ENCODE data around the gene DPYSL3. TPM values are rescaled to one million over a fixed set of nuclear protein-coding genes. Genes with fewer than 3 reads are reported as not detected.

DPYSL3 gene
- total RNA-seq, 2 donors from 2014 or later: 6.5 to 10.5 TPM

DNA sequence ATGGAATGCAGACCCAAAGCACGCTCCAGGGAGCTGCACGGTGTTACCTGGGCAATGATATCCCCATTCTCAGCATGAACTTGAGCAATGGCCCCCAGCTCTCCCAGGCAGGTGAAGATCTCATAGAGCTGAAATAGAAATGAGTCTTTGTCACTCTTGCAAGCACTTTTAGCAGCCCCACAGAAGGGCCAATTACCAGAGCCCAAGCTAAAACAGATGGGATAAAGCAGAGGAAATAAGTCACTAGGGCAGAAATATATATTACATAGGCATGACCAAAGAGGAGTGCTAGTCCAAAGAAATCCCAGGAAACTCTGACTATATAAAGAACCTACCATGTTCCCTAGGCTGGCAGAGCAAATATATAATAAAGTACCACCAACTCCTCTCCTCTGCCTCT, 97.3 kb downstream of the DPYSL3 start:
- no peak for DNase-seq
- Histone ChIP-seq H3K27me3 (no peaks in the 10 kb centered on the region), H3K4me1 (peaks cover 6% of the 10 kb centered on the region), H3K36me3 (replicated peaks in 1 of 2; ENCODE audit: insufficient read depth in 1 of 2, low read depth in 2 of 2) (no peaks in the 10 kb centered on the region), H3K9me3 (no peaks in the 10 kb centered on the region), H3K27ac (no peak overlapping the region), H3K4me3 (no peak overlapping the region)
- intact Hi-C loops (cut with DNase I): no loop called here
- TF ChIP-seq, protein P1, sequence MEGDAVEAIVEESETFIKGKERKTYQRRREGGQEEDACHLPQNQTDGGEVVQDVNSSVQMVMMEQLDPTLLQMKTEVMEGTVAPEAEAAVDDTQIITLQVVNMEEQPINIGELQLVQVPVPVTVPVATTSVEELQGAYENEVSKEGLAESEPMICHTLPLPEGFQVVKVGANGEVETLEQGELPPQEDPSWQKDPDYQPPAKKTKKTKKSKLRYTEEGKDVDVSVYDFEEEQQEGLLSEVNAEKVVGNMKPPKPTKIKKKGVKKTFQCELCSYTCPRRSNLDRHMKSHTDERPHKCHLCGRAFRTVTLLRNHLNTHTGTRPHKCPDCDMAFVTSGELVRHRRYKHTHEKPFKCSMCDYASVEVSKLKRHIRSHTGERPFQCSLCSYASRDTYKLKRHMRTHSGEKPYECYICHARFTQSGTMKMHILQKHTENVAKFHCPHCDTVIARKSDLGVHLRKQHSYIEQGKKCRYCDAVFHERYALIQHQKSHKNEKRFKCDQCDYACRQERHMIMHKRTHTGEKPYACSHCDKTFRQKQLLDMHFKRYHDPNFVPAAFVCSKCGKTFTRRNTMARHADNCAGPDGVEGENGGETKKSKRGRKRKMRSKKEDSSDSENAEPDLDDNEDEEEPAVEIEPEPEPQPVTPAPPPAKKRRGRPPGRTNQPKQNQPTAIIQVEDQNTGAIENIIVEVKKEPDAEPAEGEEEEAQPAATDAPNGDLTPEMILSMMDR (IDR thresholded peaks at IDR 0.05): no peak
- no peak for TF ChIP-seq POLR2A (IDR thresholded peaks at IDR 0.05)
- 84 to 85% methylated on average over 2 of the region's 2 CpGs for WGBS, 2 donors
- no peak for ATAC-seq

DNA sequence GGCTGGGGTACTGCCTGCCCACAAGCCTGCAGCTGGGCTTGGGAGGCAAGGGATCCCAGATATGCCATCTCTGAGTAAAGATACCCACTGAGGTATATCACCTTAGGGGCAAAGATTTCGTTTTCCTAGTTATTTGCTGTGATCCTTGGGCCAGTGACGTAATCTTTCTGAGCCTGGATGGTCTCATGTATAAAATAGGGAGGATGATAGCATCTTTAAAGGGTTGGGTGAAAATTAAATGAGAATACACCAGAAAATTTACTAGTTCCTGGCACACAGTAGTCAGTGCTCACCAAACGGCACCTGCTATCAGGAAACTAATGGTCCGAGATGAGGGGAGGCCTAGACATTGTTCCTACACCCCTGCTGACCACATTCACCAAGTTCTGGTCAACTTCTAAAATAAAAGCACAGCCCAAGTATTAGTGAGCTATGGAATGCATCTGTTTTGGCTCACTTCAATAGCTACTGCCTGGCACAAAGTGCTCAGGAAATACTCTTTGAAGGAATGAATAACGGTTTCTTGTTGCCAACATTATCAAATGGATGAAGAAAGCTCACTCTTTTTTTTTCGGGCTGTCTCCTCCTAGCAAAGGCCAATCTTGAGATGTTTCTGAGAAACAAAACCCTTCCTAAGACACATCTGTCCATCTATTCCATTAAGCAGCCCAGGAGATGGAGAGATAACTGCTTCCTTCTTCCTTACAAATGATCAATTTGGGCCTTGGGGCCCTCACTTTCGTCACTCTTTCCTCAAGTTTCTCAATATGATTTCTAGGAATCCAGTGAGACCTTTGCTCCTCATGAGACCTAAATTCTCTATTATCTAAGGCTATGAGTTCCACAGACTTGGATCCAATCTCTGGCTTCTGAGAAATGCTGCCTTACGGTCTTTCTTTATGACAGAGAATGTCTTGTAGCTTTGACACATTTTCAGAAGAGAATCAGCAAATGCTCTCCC, 98.2 kb downstream of the DPYSL3 start:
- TF ChIP-seq, protein P1 (IDR thresholded peaks at IDR 0.05): no peak
- no peak for TF ChIP-seq POLR2A (IDR thresholded peaks at IDR 0.05)
- Histone ChIP-seq H3K4me3 (no peak overlapping the region), H3K4me1 (no peaks in the 10 kb centered on the region), H3K27ac (no peak overlapping the region), H3K36me3 (replicated peaks in 1 of 2; ENCODE audit: insufficient read depth in 1 of 2, low read depth in 2 of 2) (no peaks in the 10 kb centered on the region), H3K9me3 (no peaks in the 10 kb centered on the region), H3K27me3 (no peaks in the 10 kb centered on the region)
- 73 to 74% methylated on average over 8 of the region's 8 CpGs for WGBS, 2 donors
- intact Hi-C loops (cut with DNase I): no loop called here
- ATAC-seq (no peak), DNase-seq (no peak)

DNA sequence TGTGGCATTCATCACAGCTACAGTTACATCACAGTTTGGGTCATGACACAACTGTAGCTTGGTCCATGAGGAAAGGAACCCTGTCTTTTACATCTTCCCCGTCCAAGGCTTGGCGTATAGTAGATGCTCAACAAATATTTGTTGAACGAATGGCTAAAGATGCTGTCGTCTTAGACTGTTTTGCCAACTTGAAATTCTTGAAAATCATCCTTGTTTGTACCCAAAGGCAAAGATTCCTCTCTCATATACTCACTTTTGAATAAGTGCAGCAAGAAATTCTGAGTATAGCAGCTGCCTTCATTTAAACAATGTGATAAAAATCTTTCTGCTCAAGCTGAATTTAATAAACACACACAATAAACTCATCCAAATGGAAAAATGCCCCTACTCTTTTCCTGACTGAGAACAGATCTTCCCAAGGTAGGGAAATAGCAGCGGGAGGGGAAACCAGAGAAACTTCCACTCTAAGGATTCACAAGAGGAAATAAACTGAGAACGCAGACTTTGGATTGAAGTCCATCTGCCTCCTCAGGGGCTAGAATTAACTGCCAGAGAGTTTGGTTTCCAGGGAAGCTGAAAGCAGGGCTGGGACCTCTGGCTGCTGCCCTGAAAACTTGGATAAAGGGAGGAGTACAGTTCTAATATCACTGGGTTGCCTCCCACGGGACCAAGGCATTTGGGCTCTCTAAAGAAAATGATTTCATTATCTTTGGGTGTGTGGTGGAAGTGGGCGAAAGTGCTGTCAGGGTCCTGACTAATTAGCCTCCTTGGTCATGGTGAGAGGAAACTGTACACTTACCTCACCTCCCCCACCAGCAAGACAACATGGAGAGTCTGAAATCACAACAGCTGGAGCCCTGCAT, 99.1 kb downstream of the DPYSL3 start:
- no peak for TF ChIP-seq POLR2A (IDR thresholded peaks at IDR 0.05)
- TF ChIP-seq, protein P1 (IDR thresholded peaks at IDR 0.05): no peak
- DNase-seq (no peak), ATAC-seq (no peak)
- Histone ChIP-seq H3K27me3 (no peaks in the 10 kb centered on the region), H3K9me3 (no peaks in the 10 kb centered on the region), H3K4me1 (no peaks in the 10 kb centered on the region), H3K4me3 (no peak overlapping the region), H3K27ac (no peak overlapping the region), H3K36me3 (replicated peaks in 1 of 2; ENCODE audit: insufficient read depth in 1 of 2, low read depth in 2 of 2) (no peaks in the 10 kb centered on the region)
- WGBS, 2 donors: 67 to 75% methylated on average over 8 of the region's 8 CpGs
- intact Hi-C loops (cut with DNase I): no loop called here

DNA sequence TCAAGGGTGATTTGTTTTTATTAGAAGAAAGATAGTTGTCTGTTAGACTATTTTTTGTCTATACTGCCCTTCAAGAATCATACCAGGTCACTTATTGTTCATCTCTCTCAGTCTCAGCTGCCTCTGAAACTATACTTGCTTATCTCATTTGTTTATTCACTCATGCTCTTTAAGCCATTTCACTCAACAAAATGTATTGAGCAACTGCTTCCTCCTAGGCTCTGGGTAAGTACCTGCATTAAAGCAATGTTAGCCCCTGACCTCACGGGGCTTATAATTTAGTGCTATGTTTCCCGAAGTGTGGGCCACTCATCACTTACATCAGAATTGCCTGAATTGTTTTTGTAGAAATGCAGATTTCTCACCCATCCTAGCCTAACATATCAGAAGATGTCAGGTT, 100.9 kb downstream of the DPYSL3 start:
- DNase-seq: no peak
- no peaks in the 10 kb centered on the region for H3K27me3 ChIP-seq
- intact Hi-C loops (cut with DNase I): no loop called here
- H3K36me3 ChIP-seq (replicated peaks in 1 of 2; ENCODE audit: insufficient read depth in 1 of 2, low read depth in 2 of 2): no peaks in the 10 kb centered on the region
- no peak for TF ChIP-seq POLR2A (IDR thresholded peaks at IDR 0.05)
- TF ChIP-seq, protein P1 (IDR thresholded peaks at IDR 0.05): no peak
- WGBS, 2 donors: 89 to 93% methylated on average over 2 of the region's 2 CpGs
- no peaks in the 10 kb centered on the region for H3K9me3 ChIP-seq
- ATAC-seq: no peak
- peaks cover 5% of the 10 kb centered on the region for H3K4me1 ChIP-seq
- H3K27ac ChIP-seq: no peak overlapping the region
- no peak overlapping the region for H3K4me3 ChIP-seq

All from body of pancreas (tissue), 4 donors.